NCI-H146 treated with DMSO at 0.1 percent for 48 hours (cell line): Measurements from ENCODE around the gene PLRG1.

Source experiments
- DNase-seq: peaks from one replicate; lab custom pipeline; 2025; ENCODE audit not compliant: unreplicated experiment; lab: John Stamatoyannopoulos, UW

PLRG1 gene

DNA sequence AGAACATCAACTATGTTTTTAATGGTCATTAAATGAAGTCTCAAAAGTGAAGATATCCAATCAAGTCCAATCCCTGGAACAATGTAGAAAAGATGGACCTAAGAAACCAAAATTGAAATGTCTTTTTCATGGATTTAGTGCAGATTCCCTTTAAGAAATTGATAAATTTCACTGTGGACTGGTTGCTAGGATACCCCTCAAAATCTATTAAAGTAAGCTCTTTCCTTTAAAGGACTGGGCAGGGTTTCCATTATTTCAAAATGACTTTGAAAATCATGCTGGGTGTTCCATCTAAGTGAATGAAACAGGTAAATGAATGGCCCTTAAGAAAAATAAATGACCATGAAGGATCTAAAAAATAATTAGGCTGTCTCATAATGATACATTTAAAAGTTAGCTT, 28.6 kb downstream of the PLRG1 start:
- no peak for DNase-seq

DNA sequence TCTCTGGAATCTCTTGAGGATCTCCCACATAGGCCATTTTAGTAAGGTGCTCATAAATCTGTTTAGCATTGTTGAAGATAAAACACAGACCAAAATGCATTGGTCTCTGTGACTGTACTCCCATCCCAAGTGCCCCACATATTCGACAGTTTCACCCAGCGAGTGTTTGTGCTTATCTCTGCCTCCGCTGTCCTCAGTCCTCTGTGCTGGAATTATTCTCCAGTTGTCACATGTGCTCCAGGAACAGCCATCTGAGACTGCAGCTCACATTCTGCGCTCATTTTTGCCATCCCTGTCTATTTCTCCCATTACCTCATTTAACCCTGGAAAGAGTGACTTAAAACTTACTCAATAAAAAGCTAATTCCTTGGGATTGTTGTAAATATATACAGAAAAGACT, 31.0 kb downstream of the PLRG1 start:
- no peak for DNase-seq

DNA sequence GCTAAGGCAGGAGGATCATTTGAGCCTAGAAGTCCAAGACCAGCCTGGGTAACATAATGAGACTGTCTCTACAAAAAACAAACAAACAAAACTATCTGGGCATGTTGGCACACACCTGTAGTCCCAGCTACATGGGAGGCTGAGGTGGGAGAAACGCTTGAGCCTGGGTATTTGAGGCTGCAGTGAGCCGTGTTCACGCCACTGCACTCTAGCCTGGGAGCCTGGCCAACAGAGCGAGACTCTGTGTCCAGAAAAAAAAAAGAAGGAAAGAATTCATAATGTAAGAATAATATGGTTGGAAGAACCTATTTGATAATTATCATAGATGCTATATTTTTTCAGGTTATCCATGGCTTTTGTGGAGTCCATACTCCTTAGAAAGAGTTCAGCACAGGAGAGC, 32.6 kb downstream of the PLRG1 start:
- DNase-seq: no peak

DNA sequence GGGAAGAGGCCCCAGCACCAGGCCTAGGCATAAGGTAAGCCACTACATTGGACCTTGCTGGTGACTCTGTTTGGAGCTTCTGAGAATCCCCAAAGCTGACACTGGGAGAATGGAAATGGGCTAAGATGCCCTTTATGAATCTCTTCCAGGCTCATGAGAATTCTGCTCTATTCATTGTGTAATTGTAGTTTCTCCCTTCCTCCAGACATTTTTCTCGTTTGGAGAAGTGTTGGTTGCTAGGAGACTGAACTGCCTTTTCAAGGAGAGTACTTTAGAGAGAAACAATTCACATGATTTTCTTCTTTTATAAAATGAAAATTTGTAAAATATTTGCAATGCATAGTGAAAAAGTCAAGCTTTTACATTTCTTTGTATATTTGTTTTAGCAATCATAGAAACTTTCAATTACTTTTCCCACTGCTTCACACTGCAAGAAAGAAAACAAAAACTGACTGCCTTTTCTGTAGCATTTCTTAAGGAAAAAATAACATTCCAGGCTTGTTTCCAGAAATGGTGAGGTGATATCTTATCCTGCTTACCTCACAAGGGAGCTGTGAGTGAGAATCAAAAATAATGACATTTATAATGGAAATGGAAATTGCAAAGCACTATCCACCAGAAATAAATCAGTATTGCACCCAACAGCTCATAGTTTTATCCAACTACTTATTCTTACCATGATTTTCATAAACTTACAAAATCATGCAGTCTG, 33.7 kb downstream of the PLRG1 start:
- DNase-seq: no peak

DNA sequence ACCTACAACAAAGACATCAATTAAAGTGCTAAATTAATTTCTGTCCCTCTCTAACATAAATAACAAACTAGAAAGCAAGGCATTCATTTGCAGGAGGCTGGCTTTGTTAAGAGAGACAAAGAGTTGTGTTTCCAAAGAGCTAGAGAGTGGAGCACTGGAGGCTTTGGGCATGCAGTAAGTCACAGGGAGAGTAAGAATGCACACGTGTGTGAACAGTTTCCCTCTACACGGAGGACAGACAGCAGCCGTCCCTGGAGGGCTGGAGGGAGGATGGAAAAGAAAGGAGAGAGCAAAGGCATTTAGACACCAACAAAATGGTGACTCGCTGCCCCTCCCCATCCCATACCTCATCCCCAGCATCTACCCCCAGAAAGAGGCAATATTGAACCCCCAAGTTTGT, 38.2 kb downstream of the PLRG1 start:
- DNase-seq: no peak

DNA sequence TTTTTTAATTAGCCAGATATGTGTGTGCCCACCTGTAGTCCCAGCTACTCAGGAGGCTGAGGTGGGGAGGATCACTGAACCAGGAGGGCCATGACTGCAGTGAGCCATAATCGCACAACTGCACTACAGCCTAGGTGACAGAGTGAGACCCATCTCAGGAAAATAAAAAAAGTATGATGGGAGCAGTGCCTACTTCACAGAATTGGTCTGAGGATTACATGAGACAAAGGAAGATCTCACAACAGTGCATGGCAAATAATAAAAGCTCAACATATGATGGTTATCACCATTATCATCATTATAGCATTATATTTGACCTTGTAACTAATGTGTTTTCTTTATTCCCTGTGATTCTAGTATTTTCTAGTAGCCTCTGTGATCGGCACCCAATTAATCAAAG, 38.7 kb downstream of the PLRG1 start:
- DNase-seq: no peak

DNA sequence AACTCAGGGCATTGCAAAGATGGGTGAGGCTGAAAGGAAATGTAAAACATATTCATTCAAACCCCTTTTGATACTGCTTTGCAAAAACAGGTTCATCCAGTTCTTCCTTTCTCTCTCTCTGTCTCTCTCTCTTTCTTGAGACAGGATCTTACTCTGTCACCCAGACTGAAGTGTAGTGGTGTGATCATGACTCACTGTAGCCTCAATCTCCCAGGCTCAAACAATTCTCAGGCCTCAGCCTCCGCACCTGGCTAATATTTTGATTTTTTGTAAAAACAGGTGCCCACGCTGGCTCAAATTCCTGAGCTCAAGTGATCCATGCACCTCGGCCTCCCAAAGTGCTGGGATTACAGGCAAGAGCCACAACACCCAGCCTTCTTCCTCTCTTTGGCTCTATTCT, 43.0 kb downstream of the PLRG1 start:
- no peak for DNase-seq

DNA sequence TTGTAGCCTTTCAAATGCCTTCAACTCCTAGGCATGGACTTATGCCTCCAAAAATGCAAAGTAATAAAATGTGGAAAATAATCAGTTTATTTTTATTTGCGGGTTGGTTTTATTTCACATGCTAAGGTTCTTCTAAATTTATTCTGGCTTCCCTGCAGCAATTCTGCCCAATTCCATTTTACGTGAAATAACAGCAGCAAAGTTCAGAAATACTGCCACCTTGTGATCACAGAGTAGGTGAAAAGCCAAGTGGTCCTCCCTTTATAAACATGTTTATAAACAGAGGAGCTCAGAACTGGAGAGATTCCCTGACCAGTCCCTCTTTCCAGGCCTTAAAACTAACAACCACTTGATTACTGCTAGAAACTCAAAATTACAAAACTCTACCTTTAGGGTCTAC, 43.9 kb downstream of the PLRG1 start:
- no peak for DNase-seq

DNA sequence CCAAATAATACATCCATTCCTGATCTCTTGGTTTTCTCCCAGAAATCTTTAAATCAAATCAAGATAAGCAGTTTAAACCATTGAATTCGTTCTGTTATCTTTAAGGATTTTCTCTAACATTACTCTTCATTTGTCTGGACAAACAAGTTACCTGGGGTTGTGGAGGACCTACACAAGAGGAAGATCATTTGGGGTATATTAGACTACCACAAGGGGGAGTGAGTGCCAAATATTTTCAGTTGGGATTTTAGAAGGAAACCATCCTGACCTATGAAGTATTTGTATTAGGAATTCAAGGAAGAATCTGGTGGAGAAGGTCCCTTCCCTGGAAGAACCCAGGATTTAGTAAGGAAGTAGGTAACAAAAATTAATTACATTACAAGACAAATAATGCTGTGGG, 46.6 kb downstream of the PLRG1 start:
- DNase-seq: peak; percentile 7

DNA sequence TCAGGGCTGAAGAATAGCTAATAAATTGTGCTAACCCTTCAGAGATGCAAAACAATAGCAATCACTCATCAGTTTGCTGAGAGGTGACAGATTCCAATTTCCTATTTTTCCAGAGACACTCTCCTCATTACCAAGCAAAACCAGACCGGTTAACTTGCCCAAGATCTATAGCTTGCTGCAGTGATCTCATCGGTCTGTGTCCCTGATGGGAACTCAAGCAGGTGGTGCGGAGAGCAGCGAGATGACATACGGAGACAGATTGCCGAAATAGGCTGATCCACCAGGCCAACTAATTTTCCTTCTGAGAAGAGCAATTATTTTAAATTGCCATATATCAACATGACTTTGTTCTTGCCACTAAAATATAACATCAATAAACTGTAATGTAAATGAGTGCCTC, 48.1 kb downstream of the PLRG1 start:
- DNase-seq: no peak

DNA sequence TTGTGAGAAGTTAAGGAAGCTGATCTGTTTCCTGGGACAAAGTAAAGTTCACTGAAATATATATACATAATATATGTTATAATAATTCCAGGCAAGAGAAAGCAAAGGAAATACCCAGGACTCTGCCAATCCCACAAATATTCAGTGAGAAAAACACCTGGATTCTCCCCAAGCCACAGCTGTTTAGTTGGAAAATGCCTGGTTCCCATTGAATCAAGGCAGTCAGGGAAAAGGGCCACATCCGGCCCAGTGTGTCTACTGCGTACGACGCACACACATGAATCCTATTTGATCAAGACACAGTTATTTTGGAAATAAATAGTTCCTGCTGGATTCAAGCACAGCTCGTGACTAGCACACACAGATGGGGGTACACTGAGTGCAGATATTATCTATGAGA, 52.3 kb downstream of the PLRG1 start:
- no peak for DNase-seq

DNA sequence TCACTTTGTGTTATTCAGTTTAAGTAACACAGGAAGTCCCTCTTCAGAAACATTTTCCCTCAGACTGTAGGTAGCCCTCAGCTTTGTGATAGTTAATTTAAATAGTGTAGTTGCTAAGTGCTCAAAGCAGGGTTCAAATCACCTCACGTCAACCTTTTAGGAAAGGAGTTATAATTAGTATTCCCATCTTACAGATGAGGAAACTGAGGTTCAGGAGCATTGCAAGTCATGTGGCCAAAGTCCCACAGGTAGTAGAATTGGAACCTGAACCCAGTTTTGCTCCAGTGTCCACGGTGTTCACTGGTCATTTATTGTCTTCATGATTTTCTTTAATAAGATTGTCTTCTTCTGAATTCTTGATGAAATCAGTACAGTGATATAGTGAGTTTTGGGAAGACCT, 54.3 kb downstream of the PLRG1 start:
- DNase-seq: no peak

DNA sequence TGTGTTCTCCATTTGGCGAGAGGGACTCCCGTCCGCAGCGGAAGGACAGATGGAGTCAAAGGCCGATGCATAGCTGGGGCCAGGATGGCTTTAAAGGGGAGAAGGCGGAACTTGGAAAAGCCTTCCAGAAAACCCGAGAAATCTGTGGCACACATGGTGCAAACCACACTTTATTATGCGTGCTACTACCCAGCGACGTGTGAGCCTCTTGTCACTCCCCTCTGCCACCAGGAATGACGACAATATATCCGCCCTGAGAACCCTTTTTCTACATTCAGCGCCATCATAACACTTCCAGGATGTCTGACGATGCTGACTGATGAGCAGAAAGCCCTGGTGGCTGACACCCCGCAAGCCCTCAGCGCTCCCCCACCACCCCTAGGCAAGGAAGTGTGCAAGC, 57.9 kb downstream of the PLRG1 start:
- DNase-seq: no peak

DNA sequence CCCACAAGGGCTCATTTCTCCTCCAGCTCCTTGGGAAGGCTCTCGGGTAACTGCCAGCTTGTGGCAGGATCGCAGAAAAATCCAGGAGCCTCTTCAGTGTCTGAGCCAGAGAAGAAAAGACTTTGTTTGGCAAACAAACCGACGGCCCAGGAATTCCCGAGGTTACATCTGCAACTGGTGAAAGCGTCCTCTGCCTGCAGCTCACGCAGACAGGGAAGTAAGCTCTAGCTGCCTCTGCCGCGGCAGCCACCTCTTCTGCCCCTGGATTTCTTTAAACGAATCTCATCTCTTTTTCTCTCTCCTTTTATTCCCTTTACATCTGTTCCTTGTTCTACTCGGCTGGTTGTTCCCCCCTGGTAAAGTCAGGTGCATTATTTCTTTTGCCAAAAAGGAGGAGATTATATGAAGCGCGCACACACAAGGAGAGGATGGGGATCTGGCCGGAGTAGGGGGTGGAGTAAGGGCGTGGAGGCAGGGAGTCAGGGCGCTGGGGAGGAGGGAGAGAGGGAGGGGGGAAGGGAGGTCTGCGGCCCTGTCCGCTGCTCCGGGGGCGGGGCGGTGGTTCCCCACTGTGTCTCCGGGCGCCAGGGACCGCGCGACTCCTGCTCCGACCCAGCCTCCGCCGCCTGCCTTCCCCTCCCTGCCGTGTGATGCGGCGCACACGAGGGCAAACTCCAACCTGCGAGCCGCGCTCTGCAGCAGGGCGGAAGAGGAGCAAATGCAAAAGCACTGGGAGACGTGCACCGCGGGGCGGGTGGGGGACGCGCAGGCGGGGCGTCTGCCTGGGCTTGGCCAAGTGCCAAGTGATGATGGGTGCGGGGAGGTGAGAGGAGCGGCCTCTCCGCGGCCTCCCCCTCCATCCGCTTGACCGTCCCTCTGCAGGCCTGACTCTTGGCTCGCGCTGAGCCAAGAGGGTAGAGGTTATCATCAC, 58.6 kb downstream of the PLRG1 start, which contains the start of gene DCHS2:
Gene DCHS2 (minus strand): TSS at position 459 of the 931 bp plus-strand sequence. CDS start 444 bp downstream, at position 15.
- peak; percentile 19 for DNase-seq

DNA sequence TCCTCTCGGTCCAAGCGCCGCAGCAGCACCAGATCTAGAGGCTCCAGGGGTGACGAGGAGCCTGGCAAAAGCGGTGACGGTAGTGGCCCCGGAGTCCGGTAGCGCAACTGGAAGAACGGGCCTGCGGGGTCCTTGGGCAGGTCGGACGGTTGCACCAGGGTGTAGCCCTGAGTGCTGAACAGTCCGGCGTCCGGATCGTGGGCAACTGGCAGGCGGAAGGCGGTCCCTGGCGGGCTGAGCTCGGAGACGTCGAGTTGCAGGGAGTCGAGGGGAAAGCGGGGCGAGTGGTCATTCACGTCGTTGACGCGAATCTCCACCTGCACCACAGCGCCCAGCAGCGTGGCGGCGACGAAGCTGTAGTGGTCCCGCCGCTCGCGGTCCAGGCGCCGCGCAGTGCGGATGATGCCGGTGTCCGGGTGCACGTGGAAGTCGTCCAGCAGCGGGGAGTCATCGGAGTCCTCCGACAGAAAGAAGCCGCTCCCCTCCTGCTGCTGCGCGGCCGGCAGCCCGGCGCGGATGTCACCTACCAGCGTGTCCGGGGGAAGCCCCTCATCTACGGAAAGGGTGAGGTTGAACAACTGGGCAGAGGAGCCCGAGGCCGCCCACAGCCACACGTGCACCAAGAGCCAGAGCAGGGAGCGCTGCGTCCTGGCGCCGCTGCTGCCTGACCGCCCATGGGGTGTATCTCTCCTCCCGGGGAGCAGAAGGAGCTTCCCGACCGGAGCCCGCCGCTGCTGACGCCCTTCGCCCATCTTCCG, 59.4 kb downstream of the PLRG1 start:
- DNase-seq: no peak

DNA sequence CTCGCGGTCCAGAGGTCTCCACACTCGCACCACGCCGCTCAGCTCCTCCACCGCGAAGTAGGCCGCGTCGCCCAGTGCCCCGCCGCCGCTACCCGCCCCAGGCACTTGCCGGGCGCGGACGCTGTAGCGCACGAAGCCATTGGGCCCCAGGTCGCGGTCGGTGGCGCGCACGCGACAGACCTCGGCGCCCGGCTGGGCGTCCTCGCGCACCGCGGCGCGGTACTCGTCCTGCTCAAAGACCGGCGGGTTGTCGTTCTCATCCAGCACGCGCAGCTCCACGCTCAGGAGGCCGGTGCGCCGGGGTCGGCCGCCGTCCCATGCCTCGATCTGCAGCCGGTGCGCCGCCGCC, 60.0 kb downstream of the PLRG1 start:
- no peak for DNase-seq

DNA sequence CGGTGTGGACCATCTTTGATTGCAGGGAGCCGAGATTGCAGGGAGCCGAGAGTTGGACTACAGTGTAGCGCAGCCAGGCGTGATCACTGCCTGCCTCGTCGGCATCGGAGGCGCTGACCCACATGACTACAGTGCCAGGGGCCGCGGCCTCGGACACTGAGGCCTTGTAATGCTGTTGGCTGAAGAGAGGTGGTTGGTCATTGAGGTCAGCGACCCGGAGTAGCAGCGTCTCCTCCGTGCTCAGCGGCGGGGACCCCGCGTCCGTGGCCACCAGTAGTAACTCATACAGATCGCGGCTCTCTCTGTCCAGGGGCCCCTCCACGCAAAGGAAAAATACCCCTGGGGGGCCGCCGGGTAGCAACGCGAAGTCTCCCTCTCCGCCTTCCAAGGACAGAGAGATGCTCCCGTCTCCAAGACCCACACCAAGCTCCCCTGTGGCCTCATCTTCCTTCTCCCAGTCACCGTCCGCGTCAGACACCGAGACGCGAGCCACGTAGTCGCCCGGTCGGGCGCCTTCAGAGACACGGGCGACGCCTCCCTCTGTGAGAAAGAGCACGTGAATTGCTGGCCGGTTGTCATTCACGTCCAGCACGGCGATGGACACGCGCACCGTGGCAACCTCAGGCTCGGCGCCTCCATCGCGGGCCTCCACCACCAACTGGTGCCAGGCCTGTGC, 60.5 kb downstream of the PLRG1 start:
- no peak for DNase-seq

DNA sequence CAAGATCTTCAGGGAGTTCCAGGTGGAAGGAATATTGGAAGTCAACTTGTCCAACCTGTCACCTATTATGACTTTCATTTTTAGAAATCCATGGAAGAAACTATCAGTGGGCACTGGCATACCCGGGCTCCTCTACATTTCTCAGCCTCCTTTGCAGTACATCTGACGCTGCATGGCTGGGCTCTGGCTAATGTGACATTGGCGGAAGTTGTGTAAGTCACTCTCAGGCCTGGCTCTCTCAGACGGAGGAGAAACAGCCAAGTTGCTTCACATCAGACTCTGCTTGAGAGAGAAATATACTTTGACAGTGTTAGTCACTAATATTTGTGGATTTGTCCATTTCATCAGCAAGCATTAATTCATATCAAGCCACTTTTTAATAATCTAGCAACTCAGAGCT, 63.1 kb downstream of the PLRG1 start:
- no peak for DNase-seq

DNA sequence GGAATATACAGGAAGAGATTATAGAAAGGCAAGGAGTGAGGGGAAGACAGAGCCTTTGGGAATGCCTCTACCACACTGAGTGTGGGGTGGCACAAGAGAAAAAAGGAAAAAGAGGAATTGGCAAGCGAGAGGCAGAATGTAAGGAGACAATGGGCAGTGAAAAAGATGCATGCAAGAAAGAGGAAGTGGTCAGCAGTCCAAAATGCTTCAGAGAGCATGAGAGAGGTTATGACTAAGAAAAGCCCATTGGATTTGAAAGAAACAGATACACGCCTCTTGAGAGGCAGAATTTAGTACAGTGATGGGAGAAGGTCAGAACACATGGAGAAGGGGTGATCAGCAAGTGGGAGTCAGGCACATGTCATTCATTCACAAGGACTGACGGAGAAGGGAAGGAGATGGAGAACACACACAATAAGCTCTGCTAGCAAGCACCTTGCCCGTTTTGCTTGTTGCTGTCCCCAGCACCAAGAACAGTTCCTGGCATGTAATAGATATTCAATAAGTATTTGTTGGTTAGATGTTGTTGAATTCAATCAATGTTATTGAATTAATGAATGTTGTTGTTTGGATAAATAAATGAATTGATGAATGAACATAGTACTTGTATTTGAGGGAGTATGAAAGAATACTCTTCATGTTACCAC, 65.0 kb downstream of the PLRG1 start:
- DNase-seq: no peak
